HCT116 (cell line): ENCODE measurements around the gene DLG5.

Experiments used
- CEBPB ChIP-seq: IDR thresholded peaks from 2 replicates; pipeline ENCODE4 v1.6.1; 2012; ENCODE audit warnings: low read depth
- ELF1 ChIP-seq: IDR thresholded peaks from 2 replicates; pipeline ENCODE4 v1.6.1; 2012; ENCODE audit warnings: low read depth, borderline replicate concordance
- EZH2 ChIP-seq: fragments of 200-600 bp; sonication (generic); IDR thresholded peaks from 2 replicates; pipeline ENCODE4 v1.6.1; 2017; ENCODE audit warnings: antibody characterized with exemption, mixed run types
- POLR2A ChIP-seq: IDR thresholded peaks from 2 replicates; pipeline ENCODE4 v1.7.0; 2011; ENCODE audit warnings: borderline replicate concordance; ENCODE audit not compliant: insufficient read depth, insufficient read length; ENCODE audit errors: extremely low read depth
- POLR2AphosphoS5 ChIP-seq: IDR thresholded peaks from 2 replicates; pipeline ENCODE4 v1.6.1; 2011; ENCODE audit warnings: mild to moderate bottlenecking, low read depth, low read length, moderate library complexity
- YY1 ChIP-seq: IDR thresholded peaks from 2 replicates; pipeline ENCODE4 v1.6.1; 2011; ENCODE audit warnings: low read length, low read depth, moderate library complexity, mild to moderate bottlenecking; ENCODE audit not compliant: insufficient replicate concordance; ENCODE audit errors: extremely low read depth
- TF ChIP-seq, protein P1 (sequence below), 3 experiments: fragments of 200-600 bp in 1 of 3; sonication (generic) in 1 of 3; IDR thresholded peaks in 2 of 3; conservative IDR thresholded peaks in 1 of 3; 2 replicates each; pipeline ENCODE4 v1.5.1; 2012 to 2017; ENCODE audit warnings: low read depth in 2 of 3, low read length in 2 of 3, antibody characterized with exemption in 1 of 3, borderline replicate concordance in 1 of 3, control low read depth in 1 of 3, mild to moderate bottlenecking in 1 of 3, mixed read lengths in 1 of 3, mixed run types in 1 of 3, moderate library complexity in 1 of 3; ENCODE audit not compliant: insufficient read depth in 1 of 3
- TF ChIP-seq, protein P2 (sequence below): IDR thresholded peaks from 2 replicates; pipeline ENCODE4 v1.6.1; 2012

DNA sequence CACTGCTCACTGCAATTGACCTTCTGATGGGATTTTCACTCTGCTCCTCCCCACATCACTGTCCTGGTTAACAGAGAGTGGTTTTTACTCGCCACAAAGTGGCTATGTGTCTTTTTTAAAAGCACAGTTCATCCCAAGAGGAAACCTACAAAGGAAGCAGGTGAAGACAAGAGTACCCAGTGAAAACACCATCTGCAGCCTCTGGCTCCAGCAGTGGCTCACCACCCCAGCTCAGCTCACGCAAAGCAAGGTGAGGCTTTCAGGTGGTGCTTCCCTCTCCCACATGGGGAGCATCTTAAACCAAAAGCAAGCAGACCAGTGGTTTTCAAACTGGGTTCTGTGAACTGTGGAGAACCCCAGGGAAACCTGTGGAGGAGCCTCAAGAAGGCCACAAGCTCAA lies 14.0 kb downstream of the DLG5 start:
- TF ChIP-seq POLR2AphosphoS5: no peak
- no peak for TF ChIP-seq EZH2
- TF ChIP-seq, protein P1, sequence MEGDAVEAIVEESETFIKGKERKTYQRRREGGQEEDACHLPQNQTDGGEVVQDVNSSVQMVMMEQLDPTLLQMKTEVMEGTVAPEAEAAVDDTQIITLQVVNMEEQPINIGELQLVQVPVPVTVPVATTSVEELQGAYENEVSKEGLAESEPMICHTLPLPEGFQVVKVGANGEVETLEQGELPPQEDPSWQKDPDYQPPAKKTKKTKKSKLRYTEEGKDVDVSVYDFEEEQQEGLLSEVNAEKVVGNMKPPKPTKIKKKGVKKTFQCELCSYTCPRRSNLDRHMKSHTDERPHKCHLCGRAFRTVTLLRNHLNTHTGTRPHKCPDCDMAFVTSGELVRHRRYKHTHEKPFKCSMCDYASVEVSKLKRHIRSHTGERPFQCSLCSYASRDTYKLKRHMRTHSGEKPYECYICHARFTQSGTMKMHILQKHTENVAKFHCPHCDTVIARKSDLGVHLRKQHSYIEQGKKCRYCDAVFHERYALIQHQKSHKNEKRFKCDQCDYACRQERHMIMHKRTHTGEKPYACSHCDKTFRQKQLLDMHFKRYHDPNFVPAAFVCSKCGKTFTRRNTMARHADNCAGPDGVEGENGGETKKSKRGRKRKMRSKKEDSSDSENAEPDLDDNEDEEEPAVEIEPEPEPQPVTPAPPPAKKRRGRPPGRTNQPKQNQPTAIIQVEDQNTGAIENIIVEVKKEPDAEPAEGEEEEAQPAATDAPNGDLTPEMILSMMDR (IDR thresholded peaks at IDR 0.05 in 2 of 3, conservative IDR thresholded peaks at IDR 0.05 in 1 of 3; ENCODE audit: borderline replicate concordance in 1 of 3, insufficient read depth in 1 of 3, low read depth in 2 of 3, low read length in 2 of 3): no peak
- TF ChIP-seq, protein P2, sequence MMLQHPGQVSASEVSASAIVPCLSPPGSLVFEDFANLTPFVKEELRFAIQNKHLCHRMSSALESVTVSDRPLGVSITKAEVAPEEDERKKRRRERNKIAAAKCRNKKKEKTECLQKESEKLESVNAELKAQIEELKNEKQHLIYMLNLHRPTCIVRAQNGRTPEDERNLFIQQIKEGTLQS: no peak
- TF ChIP-seq CEBPB: no peak
- TF ChIP-seq POLR2A: no peak
- TF ChIP-seq YY1: no peak
- no peak for TF ChIP-seq ELF1
